GM20000 (cell line): ENCODE results near the gene PPP1R9A.

Source experiments
- DNase-seq: peaks from one replicate; pipeline ENCODE4 v3.0.0; 2012; ENCODE audit warnings: low spot score
- TF ChIP-seq, protein P1 (sequence below): IDR thresholded peaks from 2 replicates; pipeline ENCODE4 v1.5.1; 2012; ENCODE audit warnings: mild to moderate bottlenecking, control low read depth; ENCODE audit errors: extremely low read depth, missing control alignments

The PPP1R9A gene

DNA sequence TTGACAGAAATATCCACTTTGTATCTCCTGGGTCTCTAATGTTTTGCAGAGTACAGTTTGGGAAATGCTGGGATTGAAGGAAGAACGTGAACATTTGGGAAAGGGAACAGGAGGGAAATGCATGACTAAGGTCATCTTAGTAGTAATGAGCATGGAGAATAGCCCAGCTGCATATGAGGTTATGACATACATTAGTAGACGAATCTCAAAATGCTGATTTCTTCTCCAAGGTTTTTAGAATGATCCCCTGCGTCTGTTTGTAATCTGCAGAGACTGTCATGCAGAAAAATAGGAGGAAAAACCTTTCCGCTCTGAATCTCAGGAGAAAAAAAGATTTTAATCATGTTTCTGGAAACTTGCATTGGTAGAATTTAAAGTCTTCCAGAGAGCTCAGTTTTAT is 133.6 kb downstream of the PPP1R9A start:
- TF ChIP-seq, protein P1, sequence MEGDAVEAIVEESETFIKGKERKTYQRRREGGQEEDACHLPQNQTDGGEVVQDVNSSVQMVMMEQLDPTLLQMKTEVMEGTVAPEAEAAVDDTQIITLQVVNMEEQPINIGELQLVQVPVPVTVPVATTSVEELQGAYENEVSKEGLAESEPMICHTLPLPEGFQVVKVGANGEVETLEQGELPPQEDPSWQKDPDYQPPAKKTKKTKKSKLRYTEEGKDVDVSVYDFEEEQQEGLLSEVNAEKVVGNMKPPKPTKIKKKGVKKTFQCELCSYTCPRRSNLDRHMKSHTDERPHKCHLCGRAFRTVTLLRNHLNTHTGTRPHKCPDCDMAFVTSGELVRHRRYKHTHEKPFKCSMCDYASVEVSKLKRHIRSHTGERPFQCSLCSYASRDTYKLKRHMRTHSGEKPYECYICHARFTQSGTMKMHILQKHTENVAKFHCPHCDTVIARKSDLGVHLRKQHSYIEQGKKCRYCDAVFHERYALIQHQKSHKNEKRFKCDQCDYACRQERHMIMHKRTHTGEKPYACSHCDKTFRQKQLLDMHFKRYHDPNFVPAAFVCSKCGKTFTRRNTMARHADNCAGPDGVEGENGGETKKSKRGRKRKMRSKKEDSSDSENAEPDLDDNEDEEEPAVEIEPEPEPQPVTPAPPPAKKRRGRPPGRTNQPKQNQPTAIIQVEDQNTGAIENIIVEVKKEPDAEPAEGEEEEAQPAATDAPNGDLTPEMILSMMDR: no peak
- no peak for DNase-seq

DNA sequence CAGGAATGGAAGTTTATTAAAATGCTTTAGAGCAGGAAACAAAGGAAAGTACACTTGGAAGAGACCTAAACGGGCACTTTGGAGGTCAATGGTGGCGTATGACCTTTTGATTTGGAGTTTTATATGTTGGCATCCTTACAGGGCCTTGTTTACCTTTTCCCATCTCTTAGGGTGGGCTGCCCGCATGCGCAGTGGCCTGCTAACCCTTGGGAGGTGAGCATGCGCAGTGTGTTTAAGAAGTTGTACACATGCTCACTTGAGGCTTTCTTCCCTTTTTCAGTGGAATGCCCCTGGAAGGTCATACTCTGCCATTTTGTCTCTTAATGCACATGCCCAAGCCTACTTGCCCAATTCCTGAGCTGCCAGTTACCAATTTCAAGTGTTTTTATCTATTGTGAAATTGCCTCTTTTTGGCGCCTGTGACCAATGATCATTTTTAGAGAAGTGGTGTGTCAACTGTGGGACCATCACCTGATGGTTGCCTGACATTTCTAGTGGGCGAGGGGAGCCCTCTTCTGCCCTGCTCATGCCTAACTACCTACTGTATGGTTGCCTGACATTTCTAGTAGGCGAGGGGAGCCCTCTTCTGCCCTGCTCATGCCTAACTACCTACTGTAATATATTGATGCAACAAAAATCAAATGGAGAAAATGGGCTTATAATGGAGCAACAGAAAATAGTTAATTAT is 138.0 kb downstream of the PPP1R9A start:
- DNase-seq: no peak
- TF ChIP-seq, protein P1: no peak

DNA sequence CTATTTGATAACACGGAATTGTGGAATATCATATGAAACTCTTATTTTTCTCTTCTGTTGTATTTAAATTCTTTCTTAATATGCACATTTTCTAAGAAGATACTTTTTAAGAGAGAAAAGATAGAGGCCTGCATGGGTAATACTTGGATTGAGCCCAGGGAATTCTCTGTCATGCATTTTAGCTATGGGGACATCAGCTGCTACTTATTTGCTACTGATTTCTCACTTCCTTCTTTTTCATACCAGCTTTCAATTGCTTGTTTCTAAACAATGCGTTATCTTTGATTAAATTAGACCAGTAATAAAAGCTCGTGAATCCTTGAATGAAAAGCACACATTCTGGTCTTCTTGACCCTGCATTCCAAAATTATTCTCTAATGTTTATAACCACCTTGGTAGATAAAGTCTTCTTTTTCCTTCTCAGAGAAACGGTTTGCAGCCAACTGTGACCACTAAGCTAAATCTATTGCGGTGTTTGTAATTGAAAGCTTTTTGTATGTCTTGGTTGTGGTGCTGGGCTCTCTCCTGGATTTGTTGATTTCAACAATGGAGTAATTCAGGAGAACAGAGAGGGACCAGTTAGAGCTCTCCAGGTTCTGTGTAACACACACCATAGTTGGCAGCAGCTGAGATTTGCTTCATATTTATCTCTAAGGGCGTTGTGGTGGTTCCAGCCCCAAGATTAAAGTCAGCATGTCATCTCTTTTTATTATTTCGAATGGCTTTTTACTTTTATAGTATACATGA is 139.3 kb downstream of the PPP1R9A start:
- peak; percentile 3 for DNase-seq
- TF ChIP-seq, protein P1: no peak

DNA sequence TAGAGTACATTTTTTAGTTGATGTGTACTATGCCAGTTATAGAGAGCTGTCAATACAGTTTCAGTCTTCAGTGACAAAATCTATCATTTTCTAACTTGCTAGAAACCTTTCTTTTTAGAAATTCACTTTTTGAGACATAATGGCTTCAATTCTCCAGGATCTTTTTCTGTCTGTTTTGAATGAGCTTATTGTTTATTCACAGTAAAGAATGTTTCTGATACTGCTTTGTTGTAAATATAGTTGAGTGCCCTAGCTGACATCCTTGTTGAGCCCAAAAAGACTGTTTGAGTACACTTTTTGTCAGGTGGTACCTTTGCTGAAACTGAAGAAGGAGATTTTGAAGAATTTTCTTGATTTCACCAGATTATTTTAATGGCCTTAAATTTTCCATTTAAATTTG is 139.9 kb downstream of the PPP1R9A start:
- TF ChIP-seq, protein P1: no peak
- DNase-seq: no peak

DNA sequence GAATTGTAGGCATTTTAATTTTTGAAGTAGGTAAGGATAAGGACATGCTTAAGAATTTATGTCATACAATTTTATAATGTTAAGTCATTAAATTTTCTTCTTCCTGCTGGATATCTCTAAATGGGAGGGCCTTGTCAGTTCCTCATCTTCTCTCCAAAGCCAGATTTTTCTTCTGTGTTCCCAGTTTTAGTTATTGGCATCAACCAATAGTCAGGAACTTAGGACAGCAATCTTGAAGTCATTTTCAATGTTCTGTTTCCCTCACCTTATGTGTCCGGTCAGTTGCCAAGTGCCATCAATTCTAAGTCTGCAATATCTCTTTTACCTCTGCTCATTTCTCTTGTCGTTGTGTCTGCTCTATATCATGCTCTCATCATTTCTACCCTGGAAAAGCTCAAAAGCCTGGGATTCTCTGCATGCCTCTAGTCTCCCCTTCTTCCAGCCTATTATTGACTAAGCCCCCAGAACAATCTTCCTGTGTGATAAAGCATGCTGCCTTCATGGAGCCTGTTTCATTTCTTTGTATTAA is 145.2 kb downstream of the PPP1R9A start:
- no peak for DNase-seq
- TF ChIP-seq, protein P1: no peak

DNA sequence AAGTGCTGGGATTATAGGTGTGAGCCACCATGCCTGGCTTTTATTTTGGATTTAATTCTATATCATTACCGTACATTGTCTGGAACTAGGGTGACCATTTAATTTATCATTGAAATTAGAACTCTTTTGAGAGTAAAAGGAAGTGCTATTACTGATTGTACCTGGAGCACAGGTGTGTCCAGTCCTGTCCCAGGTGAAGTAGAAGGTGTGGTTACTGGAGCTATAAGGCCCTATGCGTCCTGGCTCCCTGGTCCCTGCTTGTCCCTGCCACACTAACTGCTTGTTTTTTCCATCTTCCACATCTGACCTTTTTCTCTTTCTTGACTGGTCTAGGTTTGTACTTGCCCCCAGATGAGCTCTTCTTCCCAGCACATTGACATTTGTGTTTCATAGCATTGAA is 147.0 kb downstream of the PPP1R9A start:
- DNase-seq: no peak

DNA sequence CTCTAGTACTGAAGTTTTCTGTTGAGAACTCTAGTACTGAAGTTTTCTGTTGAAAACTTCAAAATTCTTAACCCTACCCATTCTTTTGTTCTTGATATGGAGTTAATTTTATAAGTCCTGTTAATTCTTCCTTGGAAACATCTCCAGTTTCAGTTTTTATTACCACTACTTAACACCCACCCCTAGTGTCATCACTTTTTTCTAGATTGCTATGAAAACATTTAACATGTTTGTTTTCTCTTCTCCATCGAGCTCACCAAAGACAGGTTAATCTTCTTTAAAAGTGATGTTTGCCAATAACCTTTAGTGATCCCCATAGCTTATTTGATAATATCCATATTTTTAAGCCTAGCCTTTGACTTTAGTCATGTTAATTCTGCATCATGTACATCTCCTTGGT is 147.9 kb downstream of the PPP1R9A start:
- no peak for DNase-seq
- TF ChIP-seq, protein P1: no peak

More for the DNA sequence above, 147.0 kb downstream of the PPP1R9A start:
- TF ChIP-seq, protein P1: no peak
